Effector memory CD4-positive, alpha-beta T cell (primary cell): Measurements from ENCODE around the gene ST6GALNAC2.

Experiments used
- DNase-seq, 3 donors: peaks; one replicate each; pipeline ENCODE4 v3.0.0-alpha.2; 2020
- H3K27ac ChIP-seq: 2 replicates; pipeline ENCODE4 v1.7.0; 2013; ENCODE audit warnings: mild to moderate bottlenecking, low read length, moderate library complexity; ENCODE audit not compliant: insufficient read depth, poor library complexity, severe bottlenecking
- H3K27me3 ChIP-seq: replicated peaks from 2 replicates; pipeline ENCODE4 v1.7.0; 2013; ENCODE audit warnings: mild to moderate bottlenecking, low read length; ENCODE audit not compliant: insufficient read depth, control insufficient read depth, poor library complexity, severe bottlenecking
- H3K36me3 ChIP-seq: 2 replicates; pipeline ENCODE4 v1.7.0; 2013; ENCODE audit warnings: mild to moderate bottlenecking, low read length, moderate library complexity; ENCODE audit not compliant: control insufficient read depth, insufficient read depth
- H3K4me1 ChIP-seq: 2 replicates; pipeline ENCODE4 v1.7.0; 2013; ENCODE audit warnings: low read length, mild to moderate bottlenecking; ENCODE audit not compliant: control insufficient read depth, insufficient read depth, poor library complexity, severe bottlenecking
- H3K4me3 ChIP-seq: 2 replicates; pipeline ENCODE4 v1.7.0; 2013; ENCODE audit warnings: low read length, low read depth, mild to moderate bottlenecking; ENCODE audit not compliant: insufficient read depth, poor library complexity, severe bottlenecking
- H3K9me3 ChIP-seq: 2 replicates; pipeline ENCODE4 v1.7.0; 2013; ENCODE audit warnings: mild to moderate bottlenecking, low read length, moderate library complexity; ENCODE audit not compliant: control insufficient read depth

Gene ST6GALNAC2

DNA sequence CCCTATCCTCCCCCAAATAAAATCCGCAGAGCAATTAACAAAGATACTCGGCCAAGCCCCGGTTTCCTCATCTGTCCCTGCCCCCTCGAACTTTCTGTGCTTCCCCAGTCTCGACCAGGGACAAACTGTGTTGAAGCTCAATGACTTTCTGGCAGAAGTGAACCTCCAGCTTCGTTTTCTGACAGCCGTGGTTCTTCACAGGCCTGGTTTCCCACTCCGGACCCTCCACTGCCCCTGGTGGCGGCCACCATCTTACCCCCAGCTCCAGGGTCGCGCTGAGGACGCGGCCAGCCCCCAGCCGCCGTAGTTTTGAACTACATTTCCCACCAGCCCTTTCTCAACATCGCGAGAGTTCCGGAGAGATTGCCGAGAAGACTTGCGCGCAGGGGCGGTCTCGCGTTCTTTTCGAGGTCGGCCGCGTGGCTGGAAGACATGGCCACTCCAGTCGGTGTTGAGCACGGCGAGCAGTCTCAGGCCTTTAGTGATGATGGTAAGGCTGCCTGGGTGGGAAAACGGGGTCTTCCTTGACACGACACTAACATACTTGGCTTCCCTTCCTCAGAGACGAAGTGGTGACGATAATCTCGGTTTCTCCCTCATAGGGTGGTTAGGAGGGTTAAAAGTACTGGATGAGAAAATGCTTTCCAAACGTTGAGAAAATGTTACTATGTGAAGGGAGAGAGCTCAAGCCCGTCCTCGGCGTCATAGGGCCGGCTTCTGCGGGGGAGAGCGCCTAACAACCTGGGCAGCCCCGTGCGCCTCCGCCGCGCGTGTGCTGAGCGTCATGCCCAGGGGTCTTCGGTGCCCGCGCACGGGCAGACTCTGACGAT lies 28.1 kb downstream of the ST6GALNAC2 start:
- H3K27ac ChIP-seq, result peak overlapping the region; percentile 96
- peak; percentile 85 to 90 (median 86) for DNase-seq
- H3K36me3 ChIP-seq, result peaks cover 10% of the 10 kb centered on the region
- H3K27me3 ChIP-seq, result no peaks in the 10 kb centered on the region
- peak overlapping the region; percentile 61 for H3K4me3 ChIP-seq
- H3K4me1 ChIP-seq, result peaks cover 37% of the 10 kb centered on the region
- no peaks in the 10 kb centered on the region for H3K9me3 ChIP-seq

DNA sequence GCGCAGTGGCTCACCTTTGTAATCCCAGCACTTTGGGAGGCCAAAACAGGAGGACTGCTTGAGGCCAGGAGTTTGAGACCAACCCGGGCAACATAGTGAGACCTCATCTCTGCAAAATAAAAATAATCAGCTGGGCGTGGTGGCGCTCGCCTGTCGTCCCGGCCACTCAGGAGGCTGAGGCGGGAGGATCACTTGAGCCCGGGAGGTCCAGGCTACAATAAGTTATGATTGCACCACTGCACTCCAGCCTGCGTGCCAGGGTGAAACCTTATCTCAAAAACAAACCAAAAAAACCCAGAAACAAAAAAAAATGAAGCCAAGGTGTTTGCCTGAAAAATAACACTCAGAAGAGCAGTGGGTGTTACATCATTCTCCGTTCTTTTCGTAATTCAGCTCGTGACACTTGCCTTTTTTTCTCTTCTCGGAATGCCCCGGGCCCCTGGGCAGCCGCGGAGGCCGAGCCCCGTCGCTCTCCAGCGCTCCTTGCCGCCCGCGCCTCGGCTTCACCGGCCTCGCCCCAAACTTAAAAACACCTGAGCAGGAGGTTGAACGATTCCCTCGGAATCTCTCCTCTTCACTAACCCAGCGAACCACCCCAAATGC lies 28.8 kb downstream of the ST6GALNAC2 start:
- Histone ChIP-seq H3K36me3 (peaks cover 7% of the 10 kb centered on the region), H3K27me3 (no peaks in the 10 kb centered on the region), H3K4me3 (peak overlapping the region; percentile 61), H3K9me3 (no peaks in the 10 kb centered on the region), H3K27ac (peak overlapping the region; percentile 96), H3K4me1 (peaks cover 34% of the 10 kb centered on the region)
- peak; percentile 34 to 52 (median 42) for DNase-seq

DNA sequence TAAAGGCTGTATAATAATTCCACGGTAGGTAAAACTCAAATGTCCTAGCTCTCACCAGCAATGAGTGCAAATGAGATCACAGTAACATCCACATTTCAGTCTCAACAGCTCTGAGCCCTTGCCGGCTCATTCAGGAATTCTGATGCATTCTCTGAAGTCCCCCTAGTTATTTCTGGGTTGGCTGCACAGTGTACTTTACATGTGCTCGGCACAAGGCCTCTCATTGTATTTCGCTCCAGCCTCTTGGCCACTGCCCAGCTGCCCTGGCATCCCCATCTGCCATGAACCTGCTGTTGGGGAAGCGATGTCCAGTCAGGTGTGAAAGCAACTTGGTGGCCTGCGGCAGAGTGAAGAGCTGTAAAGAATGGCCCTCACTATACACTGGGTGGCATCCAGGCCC lies 31.5 kb downstream of the ST6GALNAC2 start:
- H3K36me3 ChIP-seq, result no peaks in the 10 kb centered on the region
- no peak overlapping the region for H3K27ac ChIP-seq

DNA sequence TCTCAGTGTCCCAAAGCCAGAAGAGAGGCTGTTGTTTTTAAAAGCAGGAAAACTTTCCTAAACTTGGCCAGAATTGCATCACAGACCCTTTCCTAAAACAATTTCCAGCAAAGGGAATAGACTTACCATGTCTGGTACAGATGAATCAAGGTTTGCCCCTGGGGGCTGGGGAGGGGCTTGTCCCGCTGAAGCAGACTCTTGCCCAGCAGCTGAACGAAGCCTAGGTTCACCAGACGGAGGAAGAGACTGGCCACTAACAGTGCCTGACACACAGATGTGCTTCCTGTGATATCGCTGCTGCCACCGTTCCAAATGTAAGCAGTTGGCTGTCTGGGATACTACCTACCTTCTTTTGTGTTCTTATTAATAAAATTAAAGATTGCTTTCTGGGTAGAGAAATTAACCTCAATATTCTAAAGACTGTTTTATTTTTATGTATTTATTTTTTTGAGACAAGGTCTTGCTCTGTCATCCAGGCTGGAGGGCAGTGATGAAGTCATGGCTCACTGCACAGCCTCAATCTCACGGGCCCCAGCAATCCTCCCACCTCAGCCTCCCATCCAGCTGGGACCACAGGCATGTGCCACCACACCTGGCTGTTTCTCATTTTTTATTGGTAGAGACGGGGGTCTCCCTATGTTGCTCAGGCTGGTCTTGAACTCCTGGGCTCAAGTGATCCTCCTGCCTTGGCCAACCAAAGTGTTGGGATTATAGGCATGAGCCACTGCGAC lies 32.3 kb downstream of the ST6GALNAC2 start:
- Histone ChIP-seq H3K4me3 (no peak overlapping the region), H3K27me3 (no peaks in the 10 kb centered on the region), H3K36me3 (no peaks in the 10 kb centered on the region), H3K9me3 (no peaks in the 10 kb centered on the region), H3K4me1 (peaks cover 8% of the 10 kb centered on the region), H3K27ac (no peak overlapping the region)
- no peak for DNase-seq

More for the DNA sequence above, 31.5 kb downstream of the ST6GALNAC2 start:
- no peak for DNase-seq
- Histone ChIP-seq H3K4me3 (no peak overlapping the region), H3K4me1 (peaks cover 13% of the 10 kb centered on the region), H3K9me3 (no peaks in the 10 kb centered on the region), H3K27me3 (no peaks in the 10 kb centered on the region)

DNA sequence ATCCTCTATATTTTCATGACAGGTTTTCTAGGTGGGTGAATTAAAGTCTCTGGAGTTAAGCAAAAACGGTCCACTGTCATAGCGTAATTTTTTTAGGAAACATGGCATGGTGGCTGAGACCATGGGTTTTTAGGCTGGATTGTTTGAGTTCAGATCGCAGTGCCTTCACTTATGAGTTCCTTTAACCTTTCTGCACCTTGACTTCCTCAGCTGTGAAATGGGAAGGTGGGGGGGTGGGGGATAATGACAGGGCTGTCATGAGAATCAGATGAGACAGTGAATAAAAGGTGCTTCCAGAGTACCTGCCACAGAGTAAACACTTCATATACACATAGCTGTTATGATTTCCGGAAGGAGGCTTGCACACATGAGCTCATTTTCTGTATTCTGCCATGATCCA lies 34.0 kb downstream of the ST6GALNAC2 start:
- Histone ChIP-seq H3K36me3 (no peaks in the 10 kb centered on the region), H3K4me3 (no peak overlapping the region), H3K4me1 (peaks cover 10% of the 10 kb centered on the region), H3K9me3 (no peaks in the 10 kb centered on the region), H3K27ac (no peak overlapping the region), H3K27me3 (no peaks in the 10 kb centered on the region)
- DNase-seq, result no peak

DNA sequence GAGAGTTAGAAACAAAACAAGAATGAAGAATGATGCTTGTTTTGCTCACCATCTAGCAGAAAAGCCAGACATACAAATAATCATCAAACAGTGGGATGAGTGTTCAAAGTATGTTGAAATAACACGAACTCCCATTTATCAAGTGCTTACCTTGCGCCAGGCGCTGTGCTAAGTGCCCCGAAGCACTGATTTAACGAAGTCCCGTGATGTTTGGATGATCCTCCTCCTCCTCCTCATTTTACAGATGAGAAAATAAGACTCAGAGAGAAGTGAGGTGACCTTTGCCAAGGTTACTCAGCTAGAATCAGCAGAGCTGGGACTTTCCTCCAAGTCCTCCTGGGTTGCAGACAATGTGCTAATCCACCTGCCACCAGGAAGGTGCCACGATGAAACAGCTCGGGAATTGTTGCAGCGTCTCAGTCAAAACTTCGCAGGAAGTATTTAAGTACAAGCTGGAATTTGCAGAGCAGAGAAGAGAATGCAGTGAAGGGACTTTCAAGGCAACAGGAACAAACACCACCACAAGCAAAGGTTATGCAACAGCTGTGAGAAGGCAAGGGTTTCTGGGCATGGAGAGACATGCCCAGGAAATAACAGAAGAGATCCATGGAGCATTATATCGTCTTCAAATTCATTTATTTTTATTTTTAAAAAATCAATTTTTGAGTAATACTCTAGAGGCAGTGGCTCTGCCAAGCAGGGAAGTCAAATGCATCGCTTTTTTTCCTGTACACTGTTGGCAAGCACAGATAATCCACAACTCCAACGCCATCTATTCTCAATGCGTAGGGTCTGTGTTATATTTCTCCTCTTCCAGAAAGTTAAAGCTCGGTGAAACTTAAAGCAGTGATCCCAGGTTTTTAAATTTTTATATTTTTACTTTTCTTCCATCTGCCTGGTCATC lies 34.7 kb downstream of the ST6GALNAC2 start:
- no peak for DNase-seq
- H3K27ac ChIP-seq, result no peak overlapping the region
- H3K4me1 ChIP-seq, result peaks cover 7% of the 10 kb centered on the region
- no peaks in the 10 kb centered on the region for H3K9me3 ChIP-seq
- no peak overlapping the region for H3K4me3 ChIP-seq
- no peaks in the 10 kb centered on the region for H3K36me3 ChIP-seq
- no peaks in the 10 kb centered on the region for H3K27me3 ChIP-seq

DNA sequence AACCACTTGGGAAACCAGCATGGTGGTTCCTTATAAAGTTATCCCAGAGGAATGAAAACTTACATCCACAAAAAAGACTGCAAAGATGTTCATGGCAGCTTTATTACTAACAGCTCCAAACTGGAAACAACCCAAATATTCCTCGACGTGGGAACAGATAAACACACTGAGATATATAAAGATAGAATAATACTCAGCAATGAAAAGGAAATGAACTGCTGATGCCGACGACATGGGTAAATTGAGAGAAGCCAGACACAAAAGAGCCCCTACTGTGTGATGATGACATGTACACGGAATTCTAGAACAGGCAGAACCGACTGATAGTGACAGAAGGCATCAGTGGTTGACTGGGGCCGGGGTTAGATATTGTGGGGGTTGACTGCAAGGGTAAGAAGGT lies 36.1 kb downstream of the ST6GALNAC2 start:
- Histone ChIP-seq H3K4me3 (no peak overlapping the region), H3K9me3 (no peaks in the 10 kb centered on the region), H3K27ac (no peak overlapping the region), H3K27me3 (no peaks in the 10 kb centered on the region), H3K4me1 (peaks cover 7% of the 10 kb centered on the region), H3K36me3 (no peaks in the 10 kb centered on the region)
- no peak for DNase-seq

DNA sequence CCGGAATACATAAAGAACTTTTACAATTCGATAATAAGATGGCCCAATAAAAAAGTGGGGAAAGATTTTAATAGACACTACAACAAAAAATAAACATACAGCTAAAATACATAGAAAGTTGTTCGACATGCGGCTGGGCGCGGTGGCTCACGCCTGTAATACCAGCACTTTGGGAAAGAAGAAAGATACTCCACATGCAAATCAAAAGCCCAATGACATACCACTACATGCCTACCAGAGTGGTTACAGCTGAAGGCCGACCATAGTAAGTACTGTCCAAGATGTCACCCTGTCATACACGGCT lies 36.5 kb downstream of the ST6GALNAC2 start:
- Histone ChIP-seq H3K4me3 (no peak overlapping the region), H3K4me1 (peaks cover 7% of the 10 kb centered on the region), H3K36me3 (no peaks in the 10 kb centered on the region), H3K27ac (no peak overlapping the region), H3K9me3 (no peaks in the 10 kb centered on the region), H3K27me3 (no peaks in the 10 kb centered on the region)
- DNase-seq, result no peak

DNA sequence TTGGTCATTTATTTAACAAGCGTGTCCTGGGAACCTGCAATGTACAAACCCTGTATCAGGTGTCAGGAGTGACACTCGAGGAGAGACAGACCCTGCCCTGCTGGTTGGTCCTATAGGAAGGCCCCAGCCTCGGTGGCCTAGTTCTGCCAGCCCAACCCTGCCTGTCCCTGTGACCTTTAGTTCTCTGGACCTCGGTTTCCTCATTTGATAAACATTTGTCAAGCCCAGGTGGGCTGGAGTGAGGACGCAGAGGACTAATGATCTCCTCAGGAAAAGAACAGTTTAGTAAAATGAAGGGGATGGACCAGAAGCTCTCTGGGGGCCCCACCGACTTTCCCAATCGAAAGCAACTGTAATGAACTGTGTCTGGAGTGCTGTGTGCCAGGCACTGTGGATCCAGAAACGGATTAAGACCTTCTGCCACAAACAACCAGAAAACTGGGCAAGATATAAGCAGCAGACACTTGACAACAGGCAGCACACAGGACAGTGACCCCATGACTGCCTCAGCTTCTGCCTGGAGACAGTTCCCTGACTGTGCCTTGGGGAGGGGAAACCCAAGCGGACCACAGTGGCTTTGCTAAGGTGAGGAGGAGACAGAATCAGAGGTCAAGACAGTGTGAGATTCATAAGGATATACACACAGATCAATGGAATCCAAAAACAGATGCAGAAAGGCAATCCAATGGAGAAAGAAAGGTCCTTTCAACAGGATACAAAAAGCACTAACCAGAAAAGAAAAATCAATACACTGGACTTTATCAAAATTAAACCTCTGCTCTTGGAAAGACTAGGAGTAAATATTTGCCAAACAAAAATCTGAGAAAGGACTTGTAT lies 37.1 kb downstream of the ST6GALNAC2 start:
- Histone ChIP-seq H3K9me3 (no peaks in the 10 kb centered on the region), H3K4me1 (peaks cover 7% of the 10 kb centered on the region), H3K27ac (no peak overlapping the region), H3K36me3 (no peaks in the 10 kb centered on the region), H3K27me3 (no peaks in the 10 kb centered on the region), H3K4me3 (no peak overlapping the region)
- no peak for DNase-seq
